Measurements from ENCODE around the gene GLI2.

The GLI2 gene

DNA sequence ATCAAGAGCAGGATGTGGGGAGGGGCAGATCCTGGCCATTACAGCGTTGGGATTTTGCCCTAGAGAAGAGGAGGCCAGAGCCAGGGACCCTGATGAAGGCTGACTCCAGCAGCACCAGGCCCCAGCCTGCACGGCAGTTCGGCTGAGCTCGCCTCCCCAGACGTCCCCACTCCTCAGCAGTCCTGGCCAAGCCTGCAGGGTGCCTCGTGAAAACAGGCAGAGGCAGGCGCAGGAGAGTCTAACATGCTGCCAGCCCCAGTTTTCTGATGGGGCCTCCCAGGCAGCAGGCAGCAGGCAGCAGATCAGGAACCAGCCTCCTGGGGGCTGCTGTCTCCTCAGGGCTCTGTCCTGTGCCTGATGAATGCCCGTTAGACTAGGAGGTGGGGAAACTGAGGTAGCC is 19.7 kb upstream of the GLI2 start:
- Histone ChIP-seq H3K4me3 (ENCODE audit: severe bottlenecking) (no peak overlapping the region), H3K4me1 (ENCODE audit: insufficient read depth, poor library complexity, severe bottlenecking) (no peaks in the 10 kb centered on the region), H3K9me3 (ENCODE audit: severe bottlenecking) (no peaks in the 10 kb centered on the region), H3K36me3 (ENCODE audit: low read depth) (no peaks in the 10 kb centered on the region), H3K27ac (ENCODE audit: poor library complexity, severe bottlenecking) (no peak overlapping the region), H3K27me3 (ENCODE audit: insufficient read depth, poor library complexity, severe bottlenecking) (no peaks in the 10 kb centered on the region)
- TF ChIP-seq, protein P1, sequence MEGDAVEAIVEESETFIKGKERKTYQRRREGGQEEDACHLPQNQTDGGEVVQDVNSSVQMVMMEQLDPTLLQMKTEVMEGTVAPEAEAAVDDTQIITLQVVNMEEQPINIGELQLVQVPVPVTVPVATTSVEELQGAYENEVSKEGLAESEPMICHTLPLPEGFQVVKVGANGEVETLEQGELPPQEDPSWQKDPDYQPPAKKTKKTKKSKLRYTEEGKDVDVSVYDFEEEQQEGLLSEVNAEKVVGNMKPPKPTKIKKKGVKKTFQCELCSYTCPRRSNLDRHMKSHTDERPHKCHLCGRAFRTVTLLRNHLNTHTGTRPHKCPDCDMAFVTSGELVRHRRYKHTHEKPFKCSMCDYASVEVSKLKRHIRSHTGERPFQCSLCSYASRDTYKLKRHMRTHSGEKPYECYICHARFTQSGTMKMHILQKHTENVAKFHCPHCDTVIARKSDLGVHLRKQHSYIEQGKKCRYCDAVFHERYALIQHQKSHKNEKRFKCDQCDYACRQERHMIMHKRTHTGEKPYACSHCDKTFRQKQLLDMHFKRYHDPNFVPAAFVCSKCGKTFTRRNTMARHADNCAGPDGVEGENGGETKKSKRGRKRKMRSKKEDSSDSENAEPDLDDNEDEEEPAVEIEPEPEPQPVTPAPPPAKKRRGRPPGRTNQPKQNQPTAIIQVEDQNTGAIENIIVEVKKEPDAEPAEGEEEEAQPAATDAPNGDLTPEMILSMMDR (IDR thresholded peaks at IDR 0.05; ENCODE audit: poor library complexity, severe bottlenecking) = no peak
- no peak for DNase-seq (ENCODE audit: low spot score)
- no peak for ATAC-seq (ENCODE audit: low read depth)

DNA sequence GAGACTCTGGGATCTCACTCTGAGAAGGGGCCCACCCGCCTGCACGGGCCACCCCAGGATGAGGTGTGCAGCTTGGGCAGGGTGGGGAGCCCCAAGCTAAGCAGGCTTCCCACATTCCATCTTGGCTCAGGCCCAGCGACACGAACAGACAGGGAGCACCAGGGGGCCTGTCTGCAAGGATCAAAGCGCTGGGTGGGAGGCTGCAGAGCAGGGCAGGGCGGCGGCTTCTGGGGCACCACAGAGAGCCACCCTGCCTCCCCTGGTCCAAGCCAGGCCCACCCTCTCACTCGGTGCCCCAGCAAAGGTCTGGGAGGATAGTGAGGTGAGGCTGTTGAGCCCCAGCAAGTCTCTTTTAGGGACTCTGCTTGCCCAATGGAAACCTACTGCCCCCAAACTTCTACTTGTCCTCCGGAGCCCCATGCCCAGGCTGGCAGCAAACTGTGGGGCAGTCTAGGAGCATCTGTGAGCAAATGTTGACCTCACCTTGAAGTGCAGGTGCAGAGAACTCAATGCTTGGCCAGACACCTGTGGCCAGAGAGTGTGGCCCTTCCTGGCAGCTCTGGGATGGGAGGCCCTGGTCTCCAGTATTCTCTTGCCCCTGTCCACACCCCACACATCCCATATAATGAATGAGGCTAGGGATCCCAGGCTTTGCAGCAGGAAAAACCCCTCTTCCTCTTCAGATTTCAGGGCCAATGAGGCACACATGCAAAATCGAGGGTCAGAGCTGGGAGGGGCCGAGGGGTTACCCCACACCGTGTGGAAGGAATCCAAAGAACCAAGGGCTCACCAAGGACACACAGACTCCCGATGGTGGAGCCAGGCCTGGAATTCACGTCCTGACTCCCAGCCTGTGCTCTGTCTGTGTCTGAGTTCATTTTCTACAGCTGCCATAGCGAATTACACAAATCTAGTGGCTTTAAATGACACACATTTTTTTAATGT is 18.8 kb upstream of the GLI2 start:
- Histone ChIP-seq H3K27me3 (ENCODE audit: insufficient read depth, poor library complexity, severe bottlenecking) (no peaks in the 10 kb centered on the region), H3K4me1 (ENCODE audit: insufficient read depth, poor library complexity, severe bottlenecking) (no peaks in the 10 kb centered on the region), H3K27ac (ENCODE audit: poor library complexity, severe bottlenecking) (no peak overlapping the region), H3K36me3 (ENCODE audit: low read depth) (no peaks in the 10 kb centered on the region), H3K9me3 (ENCODE audit: severe bottlenecking) (no peaks in the 10 kb centered on the region), H3K4me3 (ENCODE audit: severe bottlenecking) (no peak overlapping the region)
- ATAC-seq (ENCODE audit: low read depth) (no peak), DNase-seq (ENCODE audit: low spot score) (no peak)
- TF ChIP-seq, protein P1 (IDR thresholded peaks at IDR 0.05; ENCODE audit: poor library complexity, severe bottlenecking) = no peak

DNA sequence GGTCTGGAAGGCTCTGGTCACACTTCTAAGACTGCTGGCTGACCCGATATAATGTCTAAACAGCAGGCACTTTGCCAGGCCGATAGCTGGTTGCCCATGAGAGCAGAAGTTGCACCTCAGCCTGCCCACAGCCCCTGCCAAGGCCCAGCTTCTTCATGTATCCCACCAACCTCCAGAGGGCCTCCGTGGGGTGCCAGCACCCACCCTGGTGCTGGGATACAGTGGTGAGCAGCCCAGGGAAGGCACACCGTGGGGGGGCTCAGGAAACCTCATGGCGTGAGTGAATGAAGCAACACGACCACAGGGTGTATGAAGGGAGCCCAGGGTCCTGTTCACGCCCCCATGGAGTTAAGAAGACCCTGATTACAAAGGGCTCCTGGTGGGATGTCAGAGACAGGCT is 16.2 kb upstream of the GLI2 start:
- no peaks in the 10 kb centered on the region for H3K4me1 ChIP-seq (ENCODE audit: insufficient read depth, poor library complexity, severe bottlenecking)
- no peak for ATAC-seq (ENCODE audit: low read depth)
- TF ChIP-seq, protein P1 (IDR thresholded peaks at IDR 0.05; ENCODE audit: poor library complexity, severe bottlenecking) = no peak
- DNase-seq (ENCODE audit: low spot score) = no peak
- H3K27ac ChIP-seq (ENCODE audit: poor library complexity, severe bottlenecking) = no peak overlapping the region
- no peaks in the 10 kb centered on the region for H3K9me3 ChIP-seq (ENCODE audit: severe bottlenecking)
- no peaks in the 10 kb centered on the region for H3K36me3 ChIP-seq (ENCODE audit: low read depth)
- no peak overlapping the region for H3K4me3 ChIP-seq (ENCODE audit: severe bottlenecking)
- H3K27me3 ChIP-seq (ENCODE audit: insufficient read depth, poor library complexity, severe bottlenecking) = no peaks in the 10 kb centered on the region

DNA sequence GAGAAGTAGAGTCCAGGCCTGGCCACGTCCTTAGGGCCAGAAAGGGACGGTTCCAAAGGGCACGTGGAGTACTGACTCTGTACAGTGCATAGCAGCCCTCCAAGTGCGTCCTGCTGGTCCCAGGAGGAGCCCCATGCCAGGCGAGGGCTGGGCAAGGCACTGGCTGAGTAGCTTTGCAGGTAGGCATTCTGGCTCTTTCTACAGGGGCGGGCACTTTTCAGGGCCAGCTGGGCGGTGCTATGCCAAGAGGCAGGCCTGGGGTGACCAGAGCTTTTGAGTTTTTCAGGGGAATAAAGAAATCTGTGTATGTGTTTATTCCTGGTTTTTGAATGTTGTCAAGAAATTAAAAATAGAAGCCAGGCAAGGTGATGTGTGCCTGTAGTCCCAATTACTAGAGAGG is 15.4 kb upstream of the GLI2 start:
- TF ChIP-seq, protein P1 (IDR thresholded peaks at IDR 0.05; ENCODE audit: poor library complexity, severe bottlenecking) = no peak
- Histone ChIP-seq H3K9me3 (ENCODE audit: severe bottlenecking) (no peaks in the 10 kb centered on the region), H3K36me3 (ENCODE audit: low read depth) (no peaks in the 10 kb centered on the region), H3K4me1 (ENCODE audit: insufficient read depth, poor library complexity, severe bottlenecking) (no peaks in the 10 kb centered on the region), H3K4me3 (ENCODE audit: severe bottlenecking) (no peak overlapping the region), H3K27ac (ENCODE audit: poor library complexity, severe bottlenecking) (no peak overlapping the region), H3K27me3 (ENCODE audit: insufficient read depth, poor library complexity, severe bottlenecking) (no peaks in the 10 kb centered on the region)
- ATAC-seq (ENCODE audit: low read depth) = no peak
- DNase-seq (ENCODE audit: low spot score) = no peak

All from RWPE2 (cell line).